GM18498 (cell line): ENCODE measurements around the gene DPYD.

ENCODE experiments used
- ATAC-seq: cut with Tn5 transposase; IDR thresholded peaks from one replicate; pipeline ENCODE4 v1.9.1; 2021; ENCODE audit warnings: mild to moderate bottlenecking, moderate library complexity; ENCODE audit not compliant: unreplicated experiment

Gene DPYD

DNA sequence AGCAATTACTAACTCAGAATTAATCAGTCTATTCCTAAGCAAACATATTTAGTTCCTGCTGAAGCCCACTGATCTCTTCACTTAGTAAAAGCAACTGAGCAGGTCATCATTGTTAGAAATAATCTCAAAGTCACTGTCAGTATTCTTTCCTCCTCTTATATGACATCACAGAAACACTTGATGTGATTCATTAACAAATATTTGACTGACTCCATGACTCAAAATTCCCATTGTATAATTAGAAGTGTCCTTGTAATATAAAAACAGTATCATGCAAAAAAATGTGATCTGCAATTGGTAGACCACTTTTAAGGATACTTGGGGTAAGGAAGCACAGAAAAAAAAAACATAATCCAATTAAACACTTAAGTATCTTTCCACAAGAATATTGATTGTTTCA lies 194.4 kb downstream of the DPYD start:
- no peak for ATAC-seq

DNA sequence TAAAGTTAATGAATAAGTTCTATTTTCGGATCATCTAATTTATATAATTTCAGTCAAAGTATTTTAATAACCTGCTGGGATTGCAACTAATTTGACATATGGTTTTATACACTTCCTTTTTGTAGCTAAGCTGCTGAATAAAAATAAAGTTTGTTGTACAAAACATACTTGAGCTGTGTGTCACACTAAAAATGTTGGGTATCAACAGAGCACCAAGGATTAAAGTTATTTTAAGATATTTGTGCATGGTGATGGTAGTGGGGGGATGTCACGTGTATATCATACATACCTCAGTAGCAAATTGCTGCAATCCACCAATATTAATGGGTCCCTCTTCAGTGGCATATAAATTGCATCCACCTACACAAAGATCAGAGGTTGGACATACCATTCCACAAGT lies 199.6 kb downstream of the DPYD start:
- ATAC-seq, result no peak

DNA sequence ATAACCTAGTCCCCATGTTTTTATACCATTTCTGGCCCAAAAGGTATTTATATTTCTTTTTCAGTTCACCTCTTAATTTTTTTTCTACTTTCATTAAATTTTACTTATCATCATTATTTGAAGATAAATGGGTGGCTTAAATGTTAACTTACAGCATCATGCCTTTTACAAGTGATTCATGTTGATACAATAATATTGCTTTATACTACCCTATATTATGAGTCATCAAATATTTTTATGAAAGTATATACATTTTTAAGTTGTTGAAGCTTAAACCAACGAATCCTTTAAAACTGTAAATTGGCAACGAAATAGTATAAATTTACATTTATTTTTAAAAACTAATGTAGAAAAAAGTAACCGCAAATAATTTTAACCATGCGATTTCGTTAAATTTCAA lies 207.9 kb downstream of the DPYD start:
- ATAC-seq, result no peak

DNA sequence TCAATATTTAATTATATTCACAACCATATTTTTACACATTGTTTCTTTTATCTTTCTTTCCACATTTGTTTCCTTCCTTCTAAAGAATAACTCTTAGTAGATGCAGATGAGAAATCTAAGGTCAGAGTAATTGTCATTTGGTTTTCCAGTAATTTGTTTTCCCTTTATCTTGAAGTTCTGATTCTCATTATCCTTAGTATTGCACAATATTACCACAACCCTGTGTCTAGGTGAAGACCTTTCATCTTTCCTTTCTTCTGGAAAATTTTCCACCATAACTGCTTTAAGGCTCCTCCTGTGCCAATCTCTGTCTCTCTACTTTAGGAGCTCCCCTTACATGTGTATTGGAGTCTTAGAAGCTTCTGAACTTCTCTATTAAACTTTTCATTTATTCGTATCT lies 209.0 kb downstream of the DPYD start:
- no peak for ATAC-seq

DNA sequence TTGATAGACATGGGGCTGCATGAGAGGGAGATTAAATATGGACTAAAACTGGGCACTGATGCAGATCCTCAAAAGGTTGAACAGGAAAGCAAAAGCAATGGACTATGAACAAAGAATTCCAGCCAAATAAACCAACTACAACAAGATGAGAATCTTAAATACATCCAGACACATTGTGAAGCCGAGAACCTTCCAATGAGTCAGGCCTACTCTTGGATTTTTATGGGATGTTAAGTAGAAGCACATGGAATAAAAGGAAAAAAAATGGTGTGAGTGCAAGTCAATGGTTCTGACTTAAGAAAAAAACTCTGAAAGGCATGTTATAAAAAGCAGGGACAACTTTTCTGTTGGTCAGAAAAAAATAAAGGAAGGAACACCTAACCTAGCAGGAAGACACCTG lies 227.2 kb downstream of the DPYD start:
- ATAC-seq, result no peak

DNA sequence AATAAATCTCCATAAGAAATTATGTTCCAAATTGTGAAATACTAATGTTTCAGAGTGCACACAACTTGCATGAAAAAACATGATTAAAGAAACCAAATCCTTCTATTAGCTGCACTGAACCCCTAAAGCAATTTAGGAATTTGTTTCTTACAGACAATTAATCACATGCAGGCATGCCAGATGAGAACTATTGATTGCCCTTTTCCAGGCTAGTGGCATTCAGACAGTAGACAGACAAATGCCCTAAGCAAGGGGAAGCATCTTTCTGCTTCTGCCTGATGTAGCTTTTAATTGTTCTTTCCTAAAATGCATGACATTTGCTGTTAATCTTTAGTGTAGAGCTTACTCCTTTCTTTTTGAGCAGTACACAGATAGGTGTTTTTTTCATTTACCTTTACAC lies 229.5 kb downstream of the DPYD start:
- no peak for ATAC-seq

DNA sequence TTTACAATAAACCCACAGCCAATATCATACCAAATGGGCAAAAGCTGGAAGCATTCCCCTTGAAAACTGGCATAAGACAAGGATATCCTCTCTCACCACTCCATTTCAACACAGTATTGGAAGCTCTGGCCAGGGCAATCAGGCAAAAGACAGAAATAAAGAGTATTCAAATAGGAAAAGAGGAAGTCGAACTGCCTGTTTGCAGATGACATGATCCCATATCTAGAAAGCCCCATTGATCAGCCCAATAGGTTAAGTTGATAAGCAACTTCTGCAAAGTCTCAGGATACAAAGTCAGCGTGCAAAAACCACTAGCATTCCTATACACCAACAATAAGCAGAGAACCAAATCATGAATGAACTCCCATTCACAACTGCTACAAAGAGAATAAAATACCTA lies 235.5 kb downstream of the DPYD start:
- no peak for ATAC-seq

DNA sequence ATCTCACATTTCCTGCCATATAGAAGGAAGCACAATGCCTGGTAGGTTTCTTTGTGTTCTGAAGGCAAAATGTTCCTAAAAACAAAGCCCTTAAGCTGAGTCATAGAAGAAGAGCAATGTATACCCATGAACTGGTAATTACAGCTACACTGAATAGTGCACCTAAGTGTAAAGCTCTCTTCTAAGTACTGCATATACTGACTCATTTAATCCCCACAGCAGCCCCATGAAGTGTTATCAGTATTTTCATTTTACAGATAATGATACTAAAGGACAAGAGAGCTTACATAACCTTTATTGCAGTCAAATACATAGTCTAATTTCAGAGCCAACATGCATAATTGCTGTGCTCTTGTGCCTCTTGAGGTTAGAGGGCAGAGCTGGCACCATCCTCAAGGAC lies 239.9 kb downstream of the DPYD start:
- no peak for ATAC-seq

DNA sequence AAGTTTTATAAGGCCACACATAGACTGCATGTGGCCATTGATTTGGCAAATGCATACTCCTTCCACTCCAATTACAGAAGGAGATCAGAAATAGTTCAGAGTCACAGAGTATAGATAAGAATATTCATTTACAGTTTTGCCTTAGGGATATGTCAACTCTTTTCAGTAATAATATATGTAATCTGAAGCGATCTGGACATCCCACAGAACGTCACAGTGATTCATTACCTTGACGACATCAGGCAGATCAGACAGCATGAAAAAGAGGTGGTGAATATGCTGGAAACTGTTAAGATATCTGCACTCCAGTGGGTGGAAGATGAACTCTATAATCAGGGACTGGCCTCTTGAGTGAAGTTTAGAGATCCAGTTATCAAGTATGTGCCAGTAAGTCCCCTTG lies 240.4 kb downstream of the DPYD start:
- no peak for ATAC-seq

DNA sequence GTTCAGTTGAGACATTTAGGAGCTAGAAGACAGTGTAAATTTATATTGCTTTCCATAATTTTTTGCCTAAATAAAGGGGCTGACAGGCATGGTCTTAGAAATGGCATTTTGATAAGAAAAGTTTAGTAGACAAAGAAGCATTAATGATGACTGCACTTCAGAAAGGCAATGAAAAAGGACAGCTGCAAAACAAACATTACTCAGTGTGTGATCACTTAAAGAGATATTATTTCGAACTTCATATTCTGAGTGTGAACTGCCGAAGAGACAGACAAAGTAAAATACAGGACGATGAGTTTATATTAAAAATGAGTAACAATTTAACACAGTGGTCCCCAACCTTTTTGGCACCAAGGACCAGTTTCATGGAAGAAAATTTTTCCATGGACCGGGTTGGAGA lies 243.1 kb downstream of the DPYD start:
- no peak for ATAC-seq

DNA sequence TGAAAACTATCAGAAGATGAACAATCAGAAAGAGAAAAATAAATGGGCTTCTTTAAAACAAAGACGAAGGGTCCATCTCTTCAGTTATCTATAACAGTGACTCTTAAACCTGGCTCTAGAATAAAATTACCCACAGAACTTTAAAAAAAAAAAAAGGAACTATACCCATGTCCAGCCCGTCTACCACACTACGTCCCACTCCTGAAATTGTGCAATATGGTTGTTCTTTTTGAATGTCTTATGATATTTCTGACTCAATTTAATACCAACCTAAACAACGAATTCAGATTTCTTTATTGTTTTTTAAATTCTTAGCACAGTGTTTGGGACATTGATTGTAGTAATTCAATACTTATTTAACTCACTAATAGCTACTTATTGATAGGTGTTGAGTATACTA lies 246.3 kb downstream of the DPYD start:
- no peak for ATAC-seq

DNA sequence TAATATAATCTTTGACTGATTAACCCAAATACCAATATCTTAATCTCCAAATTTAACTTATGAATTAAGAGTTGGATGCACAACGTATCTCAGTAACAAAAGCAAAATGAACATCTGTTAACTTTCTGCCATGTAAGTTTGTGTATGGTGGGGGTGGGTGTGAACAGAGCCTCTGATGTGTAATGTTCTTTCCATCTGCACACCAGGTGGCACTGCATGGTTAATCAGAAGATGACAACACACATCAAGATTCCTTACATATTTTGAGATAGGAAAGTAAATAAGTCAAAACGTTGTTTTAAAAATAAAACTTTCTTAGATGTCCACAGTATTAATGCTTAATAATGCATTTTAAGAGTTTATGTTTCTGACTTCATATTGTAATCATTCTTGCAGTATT lies 251.9 kb downstream of the DPYD start:
- ATAC-seq, result no peak

DNA sequence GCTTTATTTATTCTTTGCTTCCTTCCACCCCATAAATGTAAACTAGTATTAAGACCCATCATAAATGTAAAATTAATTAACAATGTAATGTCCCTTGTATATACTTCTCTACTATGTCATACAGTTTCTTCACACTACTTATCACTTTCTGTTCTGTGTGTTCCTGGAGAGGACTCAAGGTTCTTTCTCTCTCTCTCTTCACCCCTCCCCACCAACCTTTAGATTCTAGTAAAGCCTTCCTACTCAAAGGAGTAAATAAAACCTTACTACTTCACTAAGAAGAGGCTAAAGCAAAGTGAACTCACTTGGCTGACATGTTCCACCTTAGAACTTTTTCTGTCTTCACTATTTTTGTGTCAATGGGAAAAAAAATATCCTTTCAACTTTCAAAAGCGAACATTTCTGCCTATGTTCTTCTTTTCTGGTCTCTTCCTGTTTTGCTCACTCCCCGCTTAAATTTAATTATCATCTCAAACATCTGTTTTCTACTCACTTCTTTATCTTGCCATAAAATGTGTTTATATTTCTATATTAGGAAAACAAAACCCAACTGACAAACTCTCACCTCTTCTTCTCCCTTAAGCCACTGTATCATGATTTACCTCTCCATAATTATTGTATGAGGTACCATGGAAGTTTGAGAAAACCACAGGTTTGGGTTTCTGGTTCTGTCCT lies 260.3 kb downstream of the DPYD start:
- no peak for ATAC-seq

DNA sequence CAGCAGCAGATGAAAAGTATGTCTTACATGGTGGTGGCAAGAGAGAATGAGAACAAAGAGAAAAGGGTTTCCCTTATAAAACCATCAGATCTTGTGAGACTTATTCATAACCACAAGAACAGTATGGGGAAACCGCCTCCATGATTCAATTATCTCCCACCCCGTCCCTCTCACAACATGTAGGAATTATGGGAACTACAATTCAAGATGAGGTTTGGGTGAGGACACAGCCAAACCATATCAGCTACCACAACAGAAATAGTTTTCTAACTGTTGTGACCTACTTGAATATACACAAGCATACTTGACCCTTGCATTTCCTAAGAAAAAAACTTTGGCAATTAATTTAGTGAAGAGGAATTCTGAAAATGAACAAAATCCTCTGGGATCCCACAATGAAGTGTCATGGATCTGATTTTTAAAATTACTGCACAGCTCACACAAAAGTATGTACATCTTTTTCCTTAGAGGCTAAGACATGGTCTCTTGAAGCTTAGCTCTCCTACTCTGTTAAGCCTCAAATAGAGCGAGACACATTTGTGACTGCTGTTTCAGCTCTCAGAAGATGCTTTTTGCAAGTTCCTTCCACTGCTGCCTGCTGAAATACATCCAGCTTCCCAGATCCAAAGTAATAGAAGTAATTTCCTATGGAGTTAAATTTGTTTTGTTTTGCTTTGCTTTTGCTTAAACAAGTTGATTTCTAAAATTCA lies 265.8 kb downstream of the DPYD start:
- ATAC-seq, result no peak

DNA sequence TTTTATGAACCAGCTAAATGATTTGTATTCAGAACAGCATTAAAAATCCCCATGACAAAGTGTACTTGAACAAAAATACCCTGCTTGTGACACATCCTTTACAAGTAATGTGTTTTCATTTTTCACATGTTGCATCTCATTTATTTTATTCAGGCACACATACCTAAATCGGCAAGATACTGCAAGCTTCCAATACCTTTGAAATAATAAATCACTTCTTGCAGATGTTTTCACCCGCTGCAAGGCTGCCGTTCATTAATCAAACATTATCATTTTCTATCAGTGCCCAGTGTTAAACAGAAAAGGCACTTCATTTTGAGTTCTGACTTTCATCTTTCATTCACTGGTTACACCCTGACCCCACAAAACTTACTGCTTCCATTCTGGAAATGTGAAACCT lies 269.6 kb downstream of the DPYD start:
- no peak for ATAC-seq

DNA sequence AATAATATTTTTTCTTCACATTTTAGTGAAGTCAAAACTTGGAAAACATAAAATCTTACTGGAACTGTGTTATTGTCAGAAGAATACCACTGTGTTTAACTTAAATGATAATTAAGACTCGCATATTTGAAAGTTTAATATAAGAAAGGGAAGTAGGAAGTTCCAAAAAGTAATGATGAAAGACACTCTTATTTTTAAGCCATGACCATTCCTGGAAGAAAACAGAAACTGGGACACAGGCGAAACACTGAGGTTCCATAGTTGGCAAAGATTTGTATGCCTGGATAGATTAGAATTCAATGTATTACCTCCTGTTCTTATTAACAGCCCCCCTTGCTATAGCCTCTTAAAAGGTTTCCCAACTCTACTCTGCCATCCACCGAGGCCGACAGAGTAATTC lies 271.2 kb downstream of the DPYD start:
- ATAC-seq, result no peak

DNA sequence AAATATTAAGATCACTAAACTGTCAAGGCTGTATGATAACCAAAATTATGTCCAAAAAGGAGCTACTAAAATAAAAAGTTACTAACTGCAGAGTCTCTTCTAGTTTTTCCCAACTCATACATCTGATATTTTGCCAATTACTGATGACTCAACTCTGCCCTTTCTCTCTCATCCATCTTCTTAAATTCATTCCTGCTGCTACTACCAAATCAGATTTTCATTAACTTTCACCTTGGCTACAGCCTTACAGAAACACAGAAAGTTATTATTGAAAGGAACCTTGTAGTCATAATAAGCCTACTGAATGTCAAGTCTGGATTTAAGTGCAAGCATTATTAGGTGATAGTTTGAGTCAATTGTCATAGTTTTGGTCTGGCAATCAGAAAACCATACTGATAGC lies 273.1 kb downstream of the DPYD start:
- no peak for ATAC-seq

DNA sequence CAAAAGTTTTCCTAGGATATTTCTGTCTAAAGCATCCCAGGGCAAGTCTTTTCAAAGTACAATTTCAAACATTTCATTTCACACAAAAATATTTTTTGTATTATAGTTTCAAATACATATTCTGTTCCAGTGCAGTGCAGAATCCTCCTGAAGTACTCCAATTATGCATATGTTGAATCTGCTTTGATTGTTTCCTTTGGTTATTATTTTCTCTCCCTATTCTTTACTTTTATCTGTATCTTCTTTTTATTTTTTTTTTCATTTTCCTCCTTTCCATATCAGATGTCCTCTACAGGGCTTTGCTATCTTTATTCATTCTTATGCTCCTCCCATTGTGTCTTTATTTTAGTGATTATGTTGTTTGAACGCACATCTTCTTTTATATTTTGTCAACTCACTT lies 274.8 kb downstream of the DPYD start:
- ATAC-seq, result no peak

DNA sequence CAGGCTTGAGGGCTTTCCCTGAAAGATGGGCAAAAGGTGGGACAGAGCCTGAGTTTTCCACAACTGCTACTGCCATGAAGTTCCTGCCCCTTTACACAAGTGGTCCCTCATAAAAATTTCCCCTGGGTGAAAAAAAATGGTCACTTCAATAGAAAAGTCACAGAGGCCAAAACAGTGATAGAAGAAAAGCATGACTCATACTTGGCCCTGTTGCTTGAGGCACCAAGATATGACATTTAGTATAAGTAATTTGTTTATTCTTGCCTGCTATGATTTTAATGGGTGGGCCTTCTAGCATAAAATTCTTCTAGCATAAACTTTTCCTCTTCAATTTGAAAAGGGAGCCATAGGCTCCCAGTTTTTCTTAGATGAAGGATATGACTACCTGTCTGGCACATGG lies 280.2 kb downstream of the DPYD start:
- ATAC-seq, result no peak

DNA sequence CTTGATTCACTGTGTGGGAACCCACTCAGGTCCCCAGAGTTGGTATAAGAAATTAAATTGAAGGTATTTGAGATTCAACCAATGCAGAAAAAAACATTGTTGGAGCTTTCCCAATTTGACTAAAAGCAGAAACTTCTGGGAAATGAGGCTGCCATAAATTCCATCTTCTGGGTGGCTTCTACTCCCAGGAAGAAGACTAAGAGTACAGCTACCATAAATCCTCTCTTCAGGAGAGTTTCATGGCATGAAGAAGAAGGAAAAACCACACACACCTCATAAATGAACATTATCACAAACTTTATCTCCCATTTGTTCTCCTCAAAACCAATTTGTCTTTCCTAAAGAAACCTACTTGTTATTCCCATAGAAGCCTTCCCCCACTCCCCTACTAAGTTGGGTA lies 283.9 kb downstream of the DPYD start:
- no peak for ATAC-seq

DNA sequence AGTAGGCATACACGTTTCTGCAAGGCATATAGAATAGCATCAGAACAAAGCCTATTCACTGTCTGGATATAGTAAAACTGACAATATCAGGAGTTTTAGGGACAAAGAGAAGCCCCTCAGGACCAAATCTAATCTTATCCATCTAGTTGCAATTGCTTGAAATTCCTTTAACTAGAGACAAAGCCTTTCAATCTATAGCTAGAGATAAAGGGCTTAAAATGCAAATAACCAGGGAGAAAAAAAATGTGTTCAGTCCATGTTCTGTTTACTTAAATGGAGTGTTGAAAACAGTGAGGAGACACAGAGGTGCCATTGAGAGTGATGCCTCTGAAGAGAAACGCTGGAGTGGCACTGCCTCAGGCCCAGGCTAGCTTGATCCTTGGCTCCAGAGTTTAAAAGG lies 286.1 kb downstream of the DPYD start:
- ATAC-seq, result no peak

DNA sequence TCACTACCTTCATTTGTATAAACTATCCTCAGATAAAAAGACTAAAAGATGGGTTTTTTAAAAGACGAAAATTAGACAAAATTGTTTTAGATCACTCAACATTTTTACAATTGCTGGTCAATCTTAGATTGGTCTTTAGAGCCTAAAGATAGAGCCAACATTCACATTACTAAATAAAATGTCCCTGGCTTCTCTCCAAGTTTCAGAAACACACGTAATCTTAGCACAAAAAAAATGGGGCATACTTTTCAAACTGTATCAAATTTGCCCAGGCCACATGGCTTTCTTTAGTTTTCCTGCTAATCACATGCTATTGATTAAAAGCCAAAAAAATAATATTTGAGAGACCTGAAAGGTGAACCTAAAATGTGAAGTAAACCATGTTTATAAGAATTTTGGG lies 288.1 kb downstream of the DPYD start:
- ATAC-seq, result no peak

DNA sequence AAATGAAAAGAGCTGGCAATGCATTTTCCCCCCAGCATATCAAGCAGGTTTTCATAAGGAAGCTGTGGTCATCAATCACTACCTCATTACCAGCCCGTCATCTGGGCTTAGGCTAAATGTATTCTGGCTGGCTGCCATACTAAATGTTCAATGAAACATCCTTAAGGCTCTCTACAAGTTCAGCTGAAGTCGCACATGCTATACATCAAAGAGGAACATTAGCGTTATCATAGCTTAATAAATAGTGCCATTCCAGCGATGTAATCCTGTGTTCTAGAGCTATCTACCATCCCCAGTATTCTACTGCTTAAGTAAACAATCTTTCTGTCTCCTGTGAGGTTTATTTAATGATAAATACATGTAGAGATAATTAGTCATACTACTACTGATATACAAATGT lies 288.8 kb downstream of the DPYD start:
- no peak for ATAC-seq
